NCI-H1092 treated with DMSO at 0.1 percent for 48 hours (cell line): ENCODE measurements around the gene TXNDC11.

Experiments used
- DNase-seq: peaks from one replicate; lab custom pipeline; 2025; lab: John Stamatoyannopoulos, UW

TXNDC11 gene

GRCh38 chr16:11750056-11750455, 7.4 kb upstream of the TXNDC11 start:
- no peak for DNase-seq

DNA sequence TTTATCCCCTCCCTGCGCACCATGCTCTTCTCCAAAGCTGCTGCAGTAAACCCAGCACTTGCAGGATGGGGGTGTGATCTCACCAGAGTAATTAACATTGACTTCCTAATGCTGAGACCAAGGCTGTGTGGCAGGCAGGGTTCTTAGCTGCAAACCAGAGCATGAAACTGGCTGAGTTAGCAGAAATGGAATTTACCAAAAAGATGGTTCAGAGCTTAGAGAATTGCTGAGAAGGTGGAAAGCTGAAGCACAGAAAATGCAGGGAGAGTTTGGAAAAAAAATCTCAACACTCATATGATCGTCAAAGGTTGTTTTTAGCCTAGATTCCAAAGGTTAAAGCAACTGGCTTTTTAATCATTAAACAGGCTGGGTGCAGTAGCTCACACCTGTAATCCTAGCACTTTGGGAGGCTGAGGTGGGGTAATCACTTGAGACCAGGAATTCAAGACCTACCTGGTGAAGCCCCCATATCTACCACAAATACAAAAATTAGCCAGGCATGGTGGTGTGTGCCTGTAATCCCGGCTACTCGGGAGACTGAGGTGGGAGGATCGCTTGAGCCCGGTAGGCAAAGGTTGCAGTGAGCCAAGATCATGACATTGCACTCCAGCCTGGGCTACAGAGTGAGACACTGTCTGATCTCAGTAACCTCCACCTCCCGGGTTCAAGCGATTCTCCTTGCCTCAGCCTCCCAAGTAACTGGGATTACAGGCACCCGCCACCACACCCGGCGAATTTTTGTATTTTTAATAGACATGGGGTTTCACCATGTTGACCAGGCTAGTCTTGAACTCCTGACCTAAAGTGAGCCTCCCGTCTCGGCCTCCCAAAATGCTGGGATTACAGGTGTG, 6.0 kb upstream of the TXNDC11 start:
- no peak for DNase-seq

DNA sequence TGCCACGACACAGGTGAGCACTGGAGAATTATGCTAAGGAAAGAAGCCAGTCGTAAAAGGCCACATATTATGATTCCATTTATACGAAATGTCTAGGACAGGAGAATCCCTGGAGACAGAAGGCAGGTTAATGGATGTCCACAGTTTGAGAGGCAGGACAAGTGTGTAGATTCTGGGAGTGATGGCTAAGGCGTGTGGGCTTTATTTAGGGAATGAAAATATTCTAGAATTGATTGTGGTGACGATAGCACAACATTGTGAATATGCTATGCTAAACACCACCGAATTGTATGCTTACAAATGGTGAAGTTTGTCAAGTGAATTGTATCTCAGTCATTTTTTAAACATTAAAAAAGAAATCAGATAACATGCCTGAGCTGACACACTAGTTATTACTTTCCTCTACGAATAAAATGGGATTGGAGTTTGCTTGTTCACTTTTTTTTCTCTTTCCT, 5.3 kb upstream of the TXNDC11 start:
- DNase-seq, result no peak

GRCh38 chr16:11744075-11744470, 1.4 kb upstream of the TXNDC11 start:
- DNase-seq, result no peak

DNA sequence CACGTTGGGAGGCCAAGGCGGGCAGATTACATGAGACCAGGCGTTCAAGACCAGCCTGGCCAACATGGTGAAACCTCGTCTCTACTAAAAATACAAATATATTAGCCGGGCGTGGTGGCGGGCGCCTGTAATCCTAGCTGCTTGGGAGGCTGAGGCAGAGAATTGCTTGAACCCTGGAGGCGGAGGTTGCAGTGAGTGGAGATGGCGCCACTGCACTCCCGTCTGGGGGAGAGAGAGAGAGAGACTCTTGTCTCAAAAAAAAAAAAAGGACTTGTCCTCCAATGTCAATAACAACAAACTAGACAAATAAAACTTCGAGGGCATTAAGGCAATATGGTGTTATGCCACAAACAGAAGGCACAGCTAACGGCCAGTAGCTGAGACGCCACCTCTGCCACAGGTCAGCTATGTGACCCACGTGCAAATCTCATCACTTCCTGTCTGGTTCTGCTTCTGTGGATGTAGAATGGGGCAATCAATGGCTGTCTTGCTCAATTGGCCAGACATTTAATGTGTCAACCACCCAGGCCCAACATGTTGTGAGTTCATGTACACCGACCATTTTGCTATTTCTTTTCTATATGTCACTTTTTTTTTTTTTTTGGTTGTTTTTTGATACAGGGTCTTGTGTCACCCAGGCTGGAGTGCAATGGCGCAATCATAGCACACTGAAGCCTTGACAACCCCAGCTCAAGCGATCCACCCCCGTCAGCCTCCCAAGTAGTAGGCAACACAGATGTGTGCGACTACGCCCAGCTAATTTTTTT, 834 bp upstream of the TXNDC11 start:
- peak; percentile 32 for DNase-seq

GRCh38 chr16:11742093-11742535, 543 bp downstream of the TXNDC11 start:
- peak; percentile 35 for DNase-seq

DNA sequence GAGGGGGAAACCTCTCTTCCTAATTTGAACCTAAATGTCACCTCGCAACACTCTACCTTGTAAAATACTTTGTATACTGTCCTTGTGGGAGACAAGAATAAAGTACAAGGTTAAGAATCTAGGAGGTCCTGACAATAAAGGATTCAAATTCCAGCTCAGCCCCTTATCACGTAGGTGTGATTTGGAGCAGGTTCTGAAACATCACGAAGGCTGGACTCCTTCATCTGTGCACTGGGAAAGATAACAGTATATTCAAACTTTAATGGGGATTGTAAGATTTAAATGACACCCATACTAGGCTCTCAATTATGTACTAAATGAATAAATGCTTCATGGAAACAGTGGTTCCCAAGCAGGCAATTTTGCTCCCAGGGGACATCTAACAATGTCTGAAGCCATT, 2.1 kb downstream of the TXNDC11 start:
- no peak for DNase-seq

DNA sequence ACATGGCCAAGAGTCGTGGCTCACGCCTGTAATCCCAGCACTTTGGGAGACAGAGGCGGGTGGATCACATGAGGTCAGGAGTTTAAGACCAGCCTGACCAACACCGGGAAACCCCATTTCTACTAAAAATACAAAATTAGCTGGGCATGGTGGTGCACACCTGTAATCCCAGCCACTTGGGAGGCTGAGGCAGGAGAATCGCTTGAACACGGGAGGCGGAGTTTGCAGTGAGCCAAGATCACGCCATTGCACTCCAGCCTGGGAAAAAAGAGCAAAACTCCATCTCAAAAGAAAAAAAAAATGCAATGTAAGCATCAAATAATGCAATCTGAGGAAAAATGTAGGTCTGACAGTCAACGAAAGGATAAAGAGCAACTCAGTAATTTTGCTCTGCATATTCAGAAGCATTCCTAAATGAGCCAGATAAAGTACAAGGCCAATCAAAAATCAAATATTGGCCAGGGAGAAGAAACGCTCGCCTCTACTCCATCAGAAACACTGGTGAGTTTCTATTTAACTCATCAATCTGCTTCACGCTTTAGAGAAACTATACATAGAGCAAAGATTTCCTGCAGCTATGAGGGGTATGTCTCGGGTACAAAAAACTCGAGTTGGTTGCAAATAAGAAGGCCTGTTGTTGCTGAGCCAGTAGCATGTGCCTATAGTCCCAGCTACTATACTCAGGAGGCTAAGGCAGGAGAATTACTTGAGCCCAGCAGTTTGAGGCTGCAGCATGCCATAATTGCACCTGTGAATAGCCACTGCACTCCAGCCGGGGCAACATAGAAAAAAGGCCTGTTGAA, 3.7 kb downstream of the TXNDC11 start:
- no peak for DNase-seq

DNA sequence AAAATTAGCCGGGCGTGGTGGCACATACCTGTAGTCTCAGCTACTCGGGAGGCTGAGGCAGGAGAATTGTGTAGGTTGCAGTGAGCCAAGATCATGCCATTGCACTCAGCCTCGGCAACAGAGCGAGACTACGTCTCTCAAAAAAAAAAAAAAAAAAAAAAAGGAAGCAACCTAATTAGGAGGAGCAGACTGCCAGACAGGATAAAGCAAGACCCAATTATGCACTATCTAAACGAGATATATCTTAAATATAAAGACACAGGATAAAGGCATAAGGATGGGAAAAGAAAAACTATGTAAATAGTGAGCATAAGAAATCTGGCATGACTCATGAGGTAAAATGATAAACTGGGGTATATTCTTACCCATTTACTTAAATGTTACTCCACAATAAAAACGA, 4.9 kb downstream of the TXNDC11 start:
- no peak for DNase-seq

DNA sequence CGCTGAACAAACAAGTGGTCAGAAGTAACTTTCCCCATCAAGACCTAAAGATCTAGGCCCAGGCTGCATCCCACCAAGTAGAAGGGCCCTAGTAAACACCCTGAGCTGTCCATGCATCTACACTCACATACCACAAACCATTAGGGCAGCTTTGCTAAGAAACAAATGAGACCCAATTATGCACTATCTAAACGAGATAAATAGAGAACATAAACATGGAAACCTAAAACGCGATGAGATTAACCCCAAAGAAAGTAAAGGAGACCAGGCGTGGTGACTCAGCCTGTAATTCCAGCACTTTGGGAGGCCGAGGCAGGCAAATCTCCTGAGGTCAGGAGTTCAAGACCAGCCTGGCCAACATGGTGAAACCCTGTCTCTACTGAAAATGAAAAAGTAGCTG, 5.8 kb downstream of the TXNDC11 start:
- DNase-seq, result no peak

GRCh38 chr16:11735787-11736186, 6.9 kb downstream of the TXNDC11 start:
- no peak for DNase-seq

- DNase-seq, result no peak
Observed at GRCh38 chr16:11734653-11735043, 8.0 kb downstream of the TXNDC11 start.

DNA sequence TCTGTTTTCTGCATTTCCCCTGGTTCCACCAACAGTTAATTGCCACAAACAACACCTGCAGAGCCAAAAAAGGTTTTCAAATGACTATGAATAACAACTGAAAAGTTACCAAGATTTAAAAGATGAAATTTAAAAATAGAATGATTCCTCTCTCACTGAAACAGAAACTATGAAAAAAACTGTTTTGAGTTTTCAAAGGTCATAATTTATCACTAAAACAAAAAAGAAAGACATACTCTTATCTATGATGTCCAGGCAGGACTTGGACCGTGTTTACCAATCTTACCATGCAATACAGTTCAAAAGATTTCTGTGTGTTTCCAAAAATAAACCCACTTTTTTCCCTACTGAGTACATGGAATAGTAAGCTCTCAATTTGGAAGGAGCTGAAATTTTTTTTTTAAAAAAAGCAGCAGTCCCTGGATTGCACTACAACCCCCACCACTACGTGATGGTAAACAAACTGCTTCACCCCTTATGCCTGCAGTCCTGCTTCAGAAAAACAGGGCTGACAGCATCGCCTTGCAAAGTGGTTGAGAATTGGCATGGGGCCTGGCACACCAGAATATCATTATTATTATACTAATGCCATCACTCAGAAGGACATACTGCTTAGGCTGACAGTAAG, 8.5 kb downstream of the TXNDC11 start:
- DNase-seq, result no peak

- DNase-seq, result no peak
Observed at GRCh38 chr16:11731222-11731621, 11.4 kb downstream of the TXNDC11 start.

DNA sequence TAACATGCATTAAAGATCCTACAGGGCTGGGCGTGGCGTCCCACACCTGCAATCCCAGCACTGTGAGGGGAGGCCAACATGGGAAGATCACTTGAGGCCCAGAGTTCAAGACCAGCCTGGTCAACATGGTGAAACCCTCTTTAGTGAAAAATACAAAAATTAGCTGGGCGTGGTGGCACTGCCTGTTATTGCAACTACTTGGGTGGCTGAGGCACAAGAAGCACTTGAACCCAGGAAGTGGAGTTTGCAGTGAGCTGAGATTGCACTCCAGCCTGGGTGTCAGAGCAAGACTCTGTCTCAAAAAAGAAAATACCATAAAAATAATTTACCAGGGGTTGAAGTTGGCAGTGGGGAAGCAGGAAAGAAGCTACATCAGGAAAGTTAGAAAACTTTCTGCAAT, 12.9 kb downstream of the TXNDC11 start:
- DNase-seq, result no peak

DNA sequence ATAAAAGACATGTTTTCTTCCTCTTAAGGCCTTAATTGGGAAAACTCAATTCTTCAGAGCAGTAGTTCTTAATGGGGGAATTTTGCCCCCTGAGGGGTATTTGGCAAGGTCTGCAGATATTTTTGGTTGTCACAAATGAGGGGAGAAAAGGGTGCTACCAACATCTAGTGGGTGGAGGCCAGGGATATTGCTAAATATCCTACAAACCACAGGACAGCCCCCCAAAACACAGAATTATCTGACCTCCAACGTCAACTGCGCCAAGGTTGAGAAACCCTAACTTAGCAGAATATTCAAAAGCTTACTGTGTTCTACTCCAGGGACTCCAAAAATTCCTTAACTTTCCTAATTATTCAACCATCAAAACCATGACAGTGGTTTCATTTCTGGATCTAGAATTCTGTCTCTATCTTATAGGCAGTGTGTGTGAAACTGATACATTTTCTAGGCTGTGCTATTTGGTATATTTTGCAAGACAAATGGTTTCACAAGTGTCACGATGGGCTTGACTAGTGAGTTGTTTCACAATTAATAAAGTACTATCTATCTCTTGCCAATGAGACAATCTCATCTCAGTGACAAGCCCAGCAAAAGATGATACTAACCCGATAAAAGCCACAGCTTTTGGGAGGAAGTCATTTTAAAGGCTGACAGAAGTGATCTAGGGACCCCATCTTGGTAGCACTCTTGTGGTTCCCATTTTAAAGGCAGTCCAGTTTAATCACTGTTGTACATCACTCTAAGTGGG, 14.7 kb downstream of the TXNDC11 start:
- no peak for DNase-seq

GRCh38 chr16:11726008-11726407, 16.6 kb downstream of the TXNDC11 start:
- DNase-seq, result no peak

- DNase-seq, result no peak
Observed at GRCh38 chr16:11725457-11725856, 17.2 kb downstream of the TXNDC11 start.

GRCh38 chr16:11722468-11722808, 20.2 kb downstream of the TXNDC11 start:
- DNase-seq, result no peak

GRCh38 chr16:11721781-11722467, 20.7 kb downstream of the TXNDC11 start:
- no peak for DNase-seq

DNA sequence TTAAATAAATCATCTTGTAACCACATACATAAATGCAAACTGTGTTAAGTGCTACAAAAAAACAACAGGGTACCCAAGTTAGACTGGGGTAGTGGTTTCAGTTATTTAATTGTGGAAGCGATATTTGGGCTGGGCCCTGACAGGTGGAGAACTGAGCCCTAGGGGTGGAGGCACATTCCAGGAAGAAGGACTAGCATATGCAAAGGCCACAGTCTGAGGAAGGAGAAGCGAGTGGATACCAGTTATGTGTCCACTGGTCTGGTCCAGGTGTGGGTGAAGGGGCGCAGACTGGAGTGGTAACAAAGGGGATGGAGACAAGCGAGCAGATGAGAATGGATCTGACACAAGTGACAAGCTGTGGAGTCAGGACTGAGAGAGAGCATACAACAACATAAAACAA, 22.9 kb downstream of the TXNDC11 start:
- no peak for DNase-seq
